ENCODE data around the gene INPP1.
"Not testable (repeated sequence)": the region's sequence is repeated elsewhere in the genome, so short reads cannot be mapped to it uniquely, and the experiment has no call there.

The INPP1 gene

DNA sequence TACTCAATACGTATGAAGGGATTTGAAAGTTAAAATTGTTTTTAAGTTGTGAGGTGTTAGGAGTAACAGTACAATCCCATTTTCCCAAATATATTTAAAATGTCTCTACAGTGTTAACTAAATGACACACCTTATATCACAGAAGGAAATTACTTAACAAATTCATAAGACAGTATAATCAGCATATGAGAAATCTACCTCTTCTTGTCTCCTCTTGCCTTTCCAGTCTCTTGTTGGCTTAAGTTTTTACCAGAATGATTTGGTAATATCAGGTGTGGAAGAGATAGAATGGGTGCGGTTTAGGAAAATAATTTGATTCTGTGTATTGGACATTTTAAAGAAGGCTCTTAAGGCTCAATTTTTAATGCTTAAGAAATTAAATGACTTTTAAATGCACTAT is 9.5 kb upstream of the INPP1 start:
- no peak for DNase-seq (ENCODE audit: low read depth)

- no peak for DNase-seq (ENCODE audit: low read depth)
Measured at GRCh38 chr2:190334479-190335224, 8.7 kb upstream of the INPP1 start.

DNA sequence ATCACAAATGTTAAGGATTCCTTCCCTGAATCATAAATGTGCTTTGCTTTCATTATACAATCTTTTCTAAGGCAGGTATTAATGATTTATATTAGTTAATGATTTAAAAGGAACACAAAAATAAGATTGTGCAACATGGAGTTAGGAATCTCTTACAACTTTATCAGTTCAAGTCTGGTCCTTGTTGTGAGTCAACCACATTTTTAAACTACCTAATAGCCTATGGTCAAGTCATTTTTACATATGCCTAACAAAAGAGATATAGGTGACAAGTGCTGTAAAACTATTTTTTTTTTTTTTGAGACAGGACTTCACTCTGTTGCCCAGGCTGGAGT is 8.2 kb upstream of the INPP1 start:
- DNase-seq (ENCODE audit: low read depth), result no peak

DNA sequence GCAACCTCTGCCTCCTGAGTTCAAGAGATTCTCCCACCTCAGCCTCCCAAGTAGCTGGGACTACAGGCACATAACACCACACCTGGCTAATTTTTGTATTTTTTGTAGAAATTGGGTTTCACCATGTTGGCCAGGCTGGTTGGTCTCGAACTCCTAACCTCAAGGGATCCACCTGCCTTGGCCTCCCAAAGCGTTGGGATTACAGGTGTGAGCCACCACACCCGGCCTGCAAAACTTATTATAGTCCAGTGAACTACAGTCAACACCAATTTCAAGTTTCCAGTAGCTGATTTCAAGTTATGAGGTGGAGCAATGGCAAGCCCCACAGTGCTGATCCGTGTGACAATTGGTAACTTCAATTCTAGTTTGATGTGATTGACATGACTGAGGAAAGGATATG is 7.8 kb upstream of the INPP1 start:
- DNase-seq (ENCODE audit: low read depth), result not testable (repeated sequence)

DNA sequence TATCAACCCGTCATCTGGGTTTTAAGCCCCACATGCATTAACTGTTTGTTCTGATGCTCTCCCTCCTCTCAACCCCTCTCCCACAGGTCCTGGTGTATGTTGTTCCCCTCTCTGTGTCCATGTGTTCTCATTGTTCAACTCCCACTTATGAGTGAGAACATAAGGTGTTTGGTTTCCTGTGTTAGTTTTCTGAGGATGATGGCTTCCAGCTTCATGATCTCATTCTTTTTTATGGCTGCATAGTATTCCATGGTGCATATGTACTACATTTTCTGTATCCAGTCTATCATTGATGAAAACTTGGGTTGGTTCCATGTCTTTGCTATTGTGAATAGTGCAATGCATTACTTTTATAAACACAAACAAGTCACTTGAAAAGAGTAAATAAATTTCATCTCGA is 7.0 kb upstream of the INPP1 start:
- DNase-seq (ENCODE audit: low read depth), result no peak

DNA sequence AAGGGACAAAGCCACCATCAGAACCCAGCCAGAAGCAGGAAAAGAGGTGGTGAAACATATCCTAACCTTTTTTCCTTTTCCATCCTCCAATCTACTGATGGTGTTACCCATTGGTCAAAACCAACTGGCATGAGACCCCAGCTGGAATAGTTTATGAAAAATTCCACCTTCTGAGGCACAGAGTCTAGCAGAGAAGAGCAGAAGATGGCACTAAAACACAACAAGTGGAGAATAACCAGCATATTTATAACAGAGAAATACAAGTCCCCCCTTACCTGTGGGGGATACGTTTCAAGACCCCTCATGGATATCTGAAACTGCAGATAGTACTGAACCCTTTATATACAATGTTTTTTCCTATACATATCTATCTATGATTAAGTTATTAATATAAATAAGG is 4.9 kb upstream of the INPP1 start:
- no peak for DNase-seq (ENCODE audit: low read depth)

GRCh38 chr2:190339394-190339793 is 4.0 kb upstream of the INPP1 start:
- no peak for DNase-seq (ENCODE audit: low read depth)

- no peak for DNase-seq (ENCODE audit: low read depth)
Measured at GRCh38 chr2:190340369-190340768, 3.0 kb upstream of the INPP1 start.

DNA sequence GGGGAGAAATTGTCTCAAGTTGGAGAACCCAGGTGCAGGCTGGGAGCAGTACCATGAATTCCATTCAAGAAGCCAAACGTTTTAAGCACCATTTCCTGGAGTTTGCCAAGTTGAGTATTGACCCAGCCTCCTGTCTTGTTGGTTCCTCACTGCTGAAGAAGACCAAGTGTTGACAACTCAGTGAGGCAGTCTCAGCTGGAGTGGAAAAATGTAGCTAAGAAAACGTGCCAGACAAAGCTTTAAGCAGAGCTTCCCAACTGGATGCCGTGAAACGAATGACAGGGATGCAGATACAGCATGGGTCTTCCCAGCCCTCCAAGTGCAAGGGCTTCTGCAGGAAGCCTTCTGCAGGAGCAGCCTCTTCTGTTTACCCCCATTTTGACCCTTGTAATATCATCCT is 778 bp upstream of the INPP1 start:
- DNase-seq (ENCODE audit: low read depth), result no peak

DNA sequence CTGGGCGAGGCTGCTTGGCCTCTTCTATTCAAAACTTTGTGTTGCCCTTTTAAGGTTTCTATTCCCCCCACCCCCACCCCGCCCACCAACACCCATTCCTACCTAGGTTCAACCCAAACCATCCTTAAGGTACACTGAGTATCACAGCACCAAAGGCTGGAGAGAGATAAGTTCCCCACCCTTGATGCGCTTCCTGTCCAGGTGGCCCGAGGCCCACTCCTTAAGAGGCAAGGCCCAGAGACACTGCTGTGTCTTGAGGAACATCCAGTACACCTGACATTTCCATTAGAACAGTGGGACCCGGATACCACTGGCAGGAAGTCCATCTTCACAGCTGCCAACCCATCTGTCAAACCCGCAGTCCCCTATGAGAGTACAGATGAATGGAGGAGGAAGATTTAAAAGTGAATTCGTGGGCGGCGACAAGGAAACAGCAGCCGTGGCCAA is 277 bp upstream of the INPP1 start:
- DNase-seq (ENCODE audit: low read depth), result no peak

DNA sequence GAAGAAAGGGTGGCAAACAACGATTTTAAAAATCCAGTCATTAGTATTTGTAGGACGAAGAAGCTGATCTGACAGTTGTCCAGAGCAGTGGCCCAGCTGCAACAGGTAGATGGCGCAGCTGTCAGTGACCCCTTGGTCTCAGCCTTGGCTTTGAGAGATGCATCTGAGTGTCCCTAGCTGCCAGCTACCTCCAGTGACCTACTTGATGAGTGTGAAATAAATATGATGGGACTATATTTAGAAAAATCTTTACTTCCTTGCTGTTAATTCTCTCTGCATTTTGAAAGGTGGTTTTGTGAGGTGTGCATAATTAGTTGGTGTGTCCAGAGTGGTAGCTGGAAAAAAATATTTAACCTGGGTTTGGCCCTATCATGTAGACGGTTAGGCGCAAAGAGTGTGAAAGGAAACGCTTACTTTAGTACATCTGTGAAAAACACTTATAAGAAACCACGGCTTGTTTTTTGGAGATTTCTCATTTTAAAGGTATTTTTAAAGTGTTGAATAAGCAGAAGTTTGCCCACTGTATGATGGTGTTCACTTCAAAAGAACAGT is 963 bp downstream of the INPP1 start:
- DNase-seq (ENCODE audit: low read depth), result no peak

GRCh38 chr2:190350371-190350770 is 7.0 kb downstream of the INPP1 start:
- DNase-seq (ENCODE audit: low read depth), result no peak

DNA sequence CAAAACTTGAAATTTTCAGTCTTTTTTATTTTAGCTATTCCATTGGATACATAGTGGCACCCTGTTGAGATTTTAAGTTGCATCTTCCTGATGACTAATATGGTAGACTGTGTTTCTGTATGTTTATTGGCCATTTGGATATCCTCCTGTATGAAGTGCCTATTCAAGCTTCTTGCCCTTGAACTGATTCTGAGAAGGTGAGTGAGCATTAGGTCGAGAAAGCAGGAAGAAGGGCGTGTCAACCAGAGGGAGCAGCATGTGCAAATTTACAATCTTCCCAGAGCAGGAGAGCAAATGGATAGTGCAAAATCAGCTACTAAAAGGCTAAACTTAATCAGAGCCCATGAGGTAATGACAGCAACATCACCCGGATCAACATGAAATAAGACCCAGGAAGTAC is 8.6 kb downstream of the INPP1 start:
- no peak for DNase-seq (ENCODE audit: low read depth)

DNA sequence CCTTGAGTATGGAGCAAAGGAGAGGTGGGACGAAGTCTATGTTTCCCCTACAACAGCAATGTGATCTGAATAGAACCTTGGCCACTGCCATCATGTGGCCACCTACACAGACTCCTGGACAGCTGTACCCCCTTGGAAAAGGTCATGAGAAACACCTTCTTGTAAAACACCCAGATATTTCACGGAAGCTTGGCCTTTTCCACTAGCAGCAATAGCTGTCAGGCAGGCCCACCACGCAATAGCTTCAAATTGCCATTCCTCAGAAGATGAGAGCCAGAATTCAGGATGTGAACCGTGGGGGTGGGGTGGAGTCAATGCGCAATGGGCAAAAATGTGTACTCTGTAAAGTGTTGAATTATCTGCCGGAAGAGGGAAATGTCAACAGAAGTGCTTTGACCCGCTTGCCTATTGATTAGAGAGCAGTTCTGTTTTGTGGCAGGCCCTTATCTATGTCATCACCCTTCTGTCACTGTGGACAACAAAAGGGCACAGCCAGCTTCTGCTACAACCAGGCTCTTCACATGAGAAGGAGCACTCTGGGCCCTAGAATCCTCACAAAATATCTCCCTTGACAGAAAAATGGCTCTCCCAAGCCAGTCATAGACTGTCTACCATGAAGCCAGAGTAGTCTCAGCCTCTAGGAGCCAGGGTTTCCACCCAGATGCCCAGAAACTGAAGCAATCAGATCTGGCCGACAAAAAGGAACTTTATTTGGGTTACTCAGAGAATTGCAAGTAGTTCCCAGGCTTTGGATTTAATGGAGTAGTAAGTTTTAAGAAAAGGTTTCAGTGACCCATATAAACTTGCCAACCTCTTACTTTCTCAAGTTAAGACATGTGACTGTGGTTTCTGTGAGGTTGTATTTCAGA is 9.5 kb downstream of the INPP1 start:
- DNase-seq (ENCODE audit: low read depth), result peak; percentile 29

GRCh38 chr2:190353537-190353899 is 10.1 kb downstream of the INPP1 start:
- no peak for DNase-seq (ENCODE audit: low read depth)

DNA sequence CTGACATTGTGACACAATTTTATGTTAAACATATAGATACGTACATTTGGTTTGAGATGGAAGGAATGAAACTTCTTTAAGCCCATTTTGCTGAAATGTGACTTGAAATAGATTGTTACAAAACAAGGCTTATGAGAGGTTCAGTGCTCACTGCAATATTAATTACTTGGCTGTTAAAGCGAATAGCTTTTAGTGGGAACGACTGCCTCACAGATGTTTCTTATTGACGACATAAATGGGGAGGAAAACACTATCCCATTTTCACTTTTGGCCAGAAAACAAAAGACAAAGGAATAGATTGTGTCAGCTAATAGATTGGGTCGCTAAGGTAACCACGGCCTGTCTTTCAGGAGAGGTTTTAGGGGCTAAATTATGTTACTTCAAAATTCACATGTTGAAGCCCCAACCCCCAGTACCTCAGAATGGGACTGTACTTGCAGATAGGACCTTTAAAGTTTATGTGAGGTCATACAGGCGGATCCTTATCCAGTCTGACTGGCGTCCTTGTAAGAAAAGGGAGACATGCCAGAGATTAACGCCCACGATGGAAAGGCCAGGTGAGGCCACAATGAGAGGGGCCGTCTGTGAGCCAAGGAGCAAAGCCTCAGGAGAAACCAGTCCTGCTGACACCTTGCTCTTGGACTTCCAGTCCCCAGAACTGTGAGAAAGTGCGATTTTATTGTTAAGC is 10.8 kb downstream of the INPP1 start:
- DNase-seq (ENCODE audit: low read depth), result no peak

GRCh38 chr2:190355968-190356644 is 12.7 kb downstream of the INPP1 start:
- no peak for DNase-seq (ENCODE audit: low read depth)

DNA sequence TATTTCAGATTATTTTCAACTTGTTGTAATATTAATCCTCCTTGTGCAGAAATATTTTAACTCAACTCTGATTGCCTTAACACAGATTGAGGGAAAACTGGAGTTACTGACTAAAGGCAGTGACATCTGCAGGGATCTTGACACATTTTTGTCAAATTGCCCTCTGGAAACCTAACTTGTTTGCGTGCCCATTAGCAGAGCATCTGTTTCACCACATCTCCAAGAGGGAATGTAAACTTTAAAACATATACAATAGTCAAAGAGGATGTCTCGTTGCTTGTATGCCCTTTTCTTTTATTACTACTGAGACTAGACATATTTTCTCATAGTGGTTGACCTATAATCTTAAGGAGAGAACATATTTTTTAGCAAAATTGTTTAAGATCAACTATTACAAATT is 14.2 kb downstream of the INPP1 start:
- DNase-seq (ENCODE audit: low read depth), result no peak

- not testable (repeated sequence) for DNase-seq (ENCODE audit: low read depth)
Measured at GRCh38 chr2:190358655-190359448, 15.5 kb downstream of the INPP1 start.

GRCh38 chr2:190360561-190360960 is 17.2 kb downstream of the INPP1 start:
- DNase-seq (ENCODE audit: low read depth), result no peak

DNA sequence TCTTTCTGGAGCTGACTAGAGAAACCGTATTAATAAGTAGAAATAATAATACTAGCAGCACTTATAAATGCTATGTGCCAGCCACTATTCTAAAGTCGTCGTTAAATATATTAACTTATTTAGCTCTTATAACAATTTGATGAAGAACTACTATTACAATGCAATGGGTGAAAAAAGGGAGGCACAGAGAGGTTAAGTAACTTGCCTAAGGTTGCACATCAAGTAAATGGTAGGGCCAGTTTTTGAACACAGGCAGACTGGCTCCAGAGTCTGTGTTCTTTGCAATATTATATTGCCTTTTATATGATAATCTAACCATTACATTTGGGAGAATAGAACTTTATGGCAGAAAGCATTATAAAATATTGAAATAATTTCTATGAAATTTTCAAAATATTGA is 17.6 kb downstream of the INPP1 start:
- DNase-seq (ENCODE audit: low read depth), result no peak
